HL-60 (cell line): Measurements from ENCODE around the gene STPG4.

Experiments used
- DNase-seq, 2 experiments: peaks; one replicate each; pipeline ENCODE4 v3.0.0-alpha.2; 2010 to 2020; ENCODE audit warnings: low read depth in 1 of 2, low spot score in 1 of 2
- H3K27ac ChIP-seq: fragments of 250-450 bp; sonication (Bioruptor Pico); replicated peaks from 2 replicates; pipeline ENCODE4 v1.5.1; 2020; ENCODE audit warnings: mild to moderate bottlenecking, moderate library complexity
- H3K27me3 ChIP-seq: fragments of 250-450 bp; sonication (Bioruptor Pico); 2 replicates; pipeline ENCODE4 v1.5.1; 2021; ENCODE audit warnings: mild to moderate bottlenecking, moderate library complexity; ENCODE audit not compliant: insufficient read depth, poor library complexity, severe bottlenecking
- H3K4me3 ChIP-seq: replicated peaks from 2 replicates; pipeline ENCODE4 v1.5.1; 2011; ENCODE audit warnings: mild to moderate bottlenecking, control low read depth, low read length; ENCODE audit not compliant: insufficient read depth
- GABPA ChIP-seq: IDR thresholded peaks from 2 replicates; pipeline ENCODE4 v1.6.1; 2012; ENCODE audit warnings: low read depth
- POLR2AphosphoS5 ChIP-seq: IDR thresholded peaks from 2 replicates; pipeline ENCODE4 v1.6.1; 2012; ENCODE audit warnings: low read depth
- SPI1 ChIP-seq: IDR thresholded peaks from 2 replicates; pipeline ENCODE4 v1.6.1; 2012; ENCODE audit warnings: low read depth, mild to moderate bottlenecking, borderline replicate concordance
- TF ChIP-seq, protein P1 (sequence below): IDR thresholded peaks from one replicate; pipeline ENCODE4 v1.5.1; 2011; ENCODE audit warnings: low read length, control low read depth, inconsistent platforms; ENCODE audit not compliant: insufficient read depth
- TF ChIP-seq, protein P2 (sequence below): IDR thresholded peaks from 2 replicates; pipeline ENCODE4 v1.6.1; 2012; ENCODE audit warnings: low read depth; ENCODE audit not compliant: insufficient replicate concordance

Gene STPG4

DNA sequence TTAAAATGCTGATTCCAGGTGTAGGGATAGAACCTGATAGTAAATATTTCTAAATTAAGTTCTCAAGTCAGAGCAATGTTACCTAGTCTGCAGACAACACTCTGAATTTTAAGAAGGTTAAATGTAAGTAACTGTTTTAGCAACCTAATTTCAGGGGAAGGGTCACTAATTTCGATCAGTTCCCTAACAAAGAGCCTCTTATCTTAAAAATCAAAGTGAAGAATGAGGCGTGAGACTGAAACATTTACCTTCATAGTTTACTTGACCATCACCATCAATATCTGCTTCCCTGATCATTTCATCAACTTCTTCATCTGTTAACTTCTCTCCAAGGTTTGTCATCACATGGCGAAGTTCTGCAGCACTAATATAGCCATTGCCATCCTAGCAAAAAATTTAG lies 6.4 kb upstream of the STPG4 start:
- no peak for DNase-seq
- no peak overlapping the region for H3K27ac ChIP-seq
- no peak overlapping the region for H3K4me3 ChIP-seq
- TF ChIP-seq POLR2AphosphoS5 (no peak), GABPA (no peak), SPI1 (no peak)
- TF ChIP-seq, protein P1, sequence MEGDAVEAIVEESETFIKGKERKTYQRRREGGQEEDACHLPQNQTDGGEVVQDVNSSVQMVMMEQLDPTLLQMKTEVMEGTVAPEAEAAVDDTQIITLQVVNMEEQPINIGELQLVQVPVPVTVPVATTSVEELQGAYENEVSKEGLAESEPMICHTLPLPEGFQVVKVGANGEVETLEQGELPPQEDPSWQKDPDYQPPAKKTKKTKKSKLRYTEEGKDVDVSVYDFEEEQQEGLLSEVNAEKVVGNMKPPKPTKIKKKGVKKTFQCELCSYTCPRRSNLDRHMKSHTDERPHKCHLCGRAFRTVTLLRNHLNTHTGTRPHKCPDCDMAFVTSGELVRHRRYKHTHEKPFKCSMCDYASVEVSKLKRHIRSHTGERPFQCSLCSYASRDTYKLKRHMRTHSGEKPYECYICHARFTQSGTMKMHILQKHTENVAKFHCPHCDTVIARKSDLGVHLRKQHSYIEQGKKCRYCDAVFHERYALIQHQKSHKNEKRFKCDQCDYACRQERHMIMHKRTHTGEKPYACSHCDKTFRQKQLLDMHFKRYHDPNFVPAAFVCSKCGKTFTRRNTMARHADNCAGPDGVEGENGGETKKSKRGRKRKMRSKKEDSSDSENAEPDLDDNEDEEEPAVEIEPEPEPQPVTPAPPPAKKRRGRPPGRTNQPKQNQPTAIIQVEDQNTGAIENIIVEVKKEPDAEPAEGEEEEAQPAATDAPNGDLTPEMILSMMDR: no peak
- TF ChIP-seq, protein P2, sequence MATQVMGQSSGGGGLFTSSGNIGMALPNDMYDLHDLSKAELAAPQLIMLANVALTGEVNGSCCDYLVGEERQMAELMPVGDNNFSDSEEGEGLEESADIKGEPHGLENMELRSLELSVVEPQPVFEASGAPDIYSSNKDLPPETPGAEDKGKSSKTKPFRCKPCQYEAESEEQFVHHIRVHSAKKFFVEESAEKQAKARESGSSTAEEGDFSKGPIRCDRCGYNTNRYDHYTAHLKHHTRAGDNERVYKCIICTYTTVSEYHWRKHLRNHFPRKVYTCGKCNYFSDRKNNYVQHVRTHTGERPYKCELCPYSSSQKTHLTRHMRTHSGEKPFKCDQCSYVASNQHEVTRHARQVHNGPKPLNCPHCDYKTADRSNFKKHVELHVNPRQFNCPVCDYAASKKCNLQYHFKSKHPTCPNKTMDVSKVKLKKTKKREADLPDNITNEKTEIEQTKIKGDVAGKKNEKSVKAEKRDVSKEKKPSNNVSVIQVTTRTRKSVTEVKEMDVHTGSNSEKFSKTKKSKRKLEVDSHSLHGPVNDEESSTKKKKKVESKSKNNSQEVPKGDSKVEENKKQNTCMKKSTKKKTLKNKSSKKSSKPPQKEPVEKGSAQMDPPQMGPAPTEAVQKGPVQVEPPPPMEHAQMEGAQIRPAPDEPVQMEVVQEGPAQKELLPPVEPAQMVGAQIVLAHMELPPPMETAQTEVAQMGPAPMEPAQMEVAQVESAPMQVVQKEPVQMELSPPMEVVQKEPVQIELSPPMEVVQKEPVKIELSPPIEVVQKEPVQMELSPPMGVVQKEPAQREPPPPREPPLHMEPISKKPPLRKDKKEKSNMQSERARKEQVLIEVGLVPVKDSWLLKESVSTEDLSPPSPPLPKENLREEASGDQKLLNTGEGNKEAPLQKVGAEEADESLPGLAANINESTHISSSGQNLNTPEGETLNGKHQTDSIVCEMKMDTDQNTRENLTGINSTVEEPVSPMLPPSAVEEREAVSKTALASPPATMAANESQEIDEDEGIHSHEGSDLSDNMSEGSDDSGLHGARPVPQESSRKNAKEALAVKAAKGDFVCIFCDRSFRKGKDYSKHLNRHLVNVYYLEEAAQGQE: no peak
- H3K27me3 ChIP-seq: no peaks in the 10 kb centered on the region

DNA sequence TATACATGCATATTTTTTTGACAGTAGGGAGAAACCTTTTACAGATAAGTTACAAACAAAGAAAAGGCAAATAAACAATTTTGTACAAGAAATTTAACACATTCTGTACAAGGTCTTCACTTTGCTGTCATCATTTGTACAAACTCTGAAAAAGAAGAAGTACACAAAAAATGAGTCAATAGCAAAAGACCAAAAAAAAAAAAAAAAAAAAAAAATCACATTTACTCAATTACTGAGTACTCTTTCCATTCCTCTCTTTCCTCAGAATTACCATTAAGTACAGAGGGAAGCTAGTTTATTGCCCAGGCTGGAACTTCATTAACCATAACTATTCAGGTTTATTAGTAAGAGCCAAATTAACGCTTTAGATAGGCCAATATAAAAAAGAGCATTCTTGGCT lies 5.6 kb upstream of the STPG4 start:
- Histone ChIP-seq H3K4me3 (no peak overlapping the region), H3K27ac (no peak overlapping the region), H3K27me3 (no peaks in the 10 kb centered on the region)
- DNase-seq: no peak
- no peak for TF ChIP-seq POLR2AphosphoS5
- TF ChIP-seq, protein P1: no peak
- TF ChIP-seq GABPA: no peak
- no peak for TF ChIP-seq SPI1
- TF ChIP-seq, protein P2: no peak

DNA sequence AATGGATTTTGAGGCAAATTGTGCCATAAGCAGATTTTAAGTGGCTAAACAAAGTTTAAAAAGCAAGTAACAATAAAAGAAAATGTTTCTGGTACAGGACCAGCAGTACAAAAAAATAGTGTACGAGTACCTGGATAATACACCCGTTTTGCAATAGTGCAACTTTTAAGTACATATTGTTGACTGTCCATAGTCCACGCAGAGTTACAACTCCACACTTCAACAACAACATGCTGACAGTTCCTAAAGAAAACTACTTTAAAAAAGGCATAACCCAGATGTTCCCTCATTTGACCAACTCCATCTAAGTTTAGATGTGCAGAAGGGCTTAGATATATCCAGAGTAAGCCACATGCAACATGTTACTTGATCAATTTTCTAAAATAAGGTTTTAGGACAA lies 5.1 kb upstream of the STPG4 start:
- TF ChIP-seq, protein P1: no peak
- TF ChIP-seq POLR2AphosphoS5 (no peak), SPI1 (no peak), GABPA (no peak)
- TF ChIP-seq, protein P2: no peak
- Histone ChIP-seq H3K4me3 (no peak overlapping the region), H3K27me3 (no peaks in the 10 kb centered on the region), H3K27ac (no peak overlapping the region)
- no peak for DNase-seq
